ENCODE measurements around the gene SMPD4. TPM values are rescaled to one million over a fixed set of nuclear protein-coding genes. Genes with fewer than 3 reads are reported as not detected.
"Not testable (repeated sequence)": the region's sequence is repeated elsewhere in the genome, so short reads cannot be mapped to it uniquely, and the experiment has no call there.

SMPD4 gene
- total RNA-seq, 1 experiment from 2014 or later, result 24.9 TPM

GRCh38 chr2:130181880-130182682 lies 679 bp upstream of the SMPD4 start, which contains the start of gene MZT2B:
Gene MZT2B, plus strand, starts transcription at chr2:130182262. Its CDS starts 21 bp downstream, at chr2:130182283.
- Histone ChIP-seq H3K4me3 (peak within 1 kb of the TSS; percentile 63), H3K27ac (peak within 1 kb of the TSS; percentile 83), H3K36me3 (peaks cover 25% of the 10 kb centered on the region)
- DNase-seq (ENCODE audit: low read depth in 1 of 2, low spot score in 2 of 2), result peak; percentile 88 to 92
- H3K27me3 ChIP-seq (replicated peaks); H3K4me1 ChIP-seq (replicated peaks); H3K9me3 ChIP-seq (replicated peaks): not testable (repeated sequence)

- peak in 1 of 2 experiments; percentile 37 for DNase-seq (ENCODE audit: low read depth in 1 of 2, low spot score in 2 of 2)
- not testable (repeated sequence) for H3K27me3 ChIP-seq (replicated peaks); H3K9me3 ChIP-seq (replicated peaks); H3K4me1 ChIP-seq (replicated peaks)
- Histone ChIP-seq H3K36me3 (peaks cover 25% of the 10 kb centered on the region), H3K4me3 (peak overlapping the region; percentile 63), H3K27ac (peak overlapping the region; percentile 83)
Measured at GRCh38 chr2:130180404-130181324, 738 bp downstream of the SMPD4 start.

- not testable (repeated sequence) for H3K9me3 ChIP-seq (replicated peaks); H3K27ac ChIP-seq; H3K4me1 ChIP-seq (replicated peaks); H3K27me3 ChIP-seq (replicated peaks); DNase-seq (ENCODE audit: low read depth in 1 of 2, low spot score in 2 of 2); H3K4me3 ChIP-seq
- H3K36me3 ChIP-seq, result peaks cover 21% of the 10 kb centered on the region
Measured at GRCh38 chr2:130174866-130175265, 6.5 kb downstream of the SMPD4 start.

GRCh38 chr2:130169896-130170295 lies 11.5 kb downstream of the SMPD4 start:
- no peak for DNase-seq (ENCODE audit: low read depth in 1 of 2, low spot score in 2 of 2)

GRCh38 chr2:130169163-130169562 lies 12.2 kb downstream of the SMPD4 start:
- not testable (repeated sequence) for DNase-seq (ENCODE audit: low read depth in 1 of 2, low spot score in 2 of 2); H3K27ac ChIP-seq; H3K27me3 ChIP-seq (replicated peaks); H3K4me1 ChIP-seq (replicated peaks); H3K9me3 ChIP-seq (replicated peaks); H3K4me3 ChIP-seq
- peaks cover 26% of the 10 kb centered on the region for H3K36me3 ChIP-seq

More at GRCh38 chr2:130169896-130170295, 11.5 kb downstream of the SMPD4 start:
- Histone ChIP-seq H3K4me1 (replicated peaks) (no peaks in the 10 kb centered on the region), H3K36me3 (peaks cover 33% of the 10 kb centered on the region), H3K9me3 (replicated peaks) (no peaks in the 10 kb centered on the region), H3K4me3 (no peak overlapping the region), H3K27me3 (replicated peaks) (no peaks in the 10 kb centered on the region), H3K27ac (no peak overlapping the region)

- H3K27me3 ChIP-seq (replicated peaks); H3K9me3 ChIP-seq (replicated peaks); DNase-seq (ENCODE audit: low read depth in 1 of 2, low spot score in 2 of 2); H3K27ac ChIP-seq; H3K4me1 ChIP-seq (replicated peaks); H3K4me3 ChIP-seq: not testable (repeated sequence)
- peaks cover 32% of the 10 kb centered on the region for H3K36me3 ChIP-seq
Measured at GRCh38 chr2:130166611-130167010, 14.8 kb downstream of the SMPD4 start.

- Histone ChIP-seq H3K4me1 (replicated peaks) (no peaks in the 10 kb centered on the region), H3K36me3 (peaks cover 27% of the 10 kb centered on the region), H3K27ac (no peak overlapping the region), H3K9me3 (replicated peaks) (no peaks in the 10 kb centered on the region), H3K27me3 (replicated peaks) (no peaks in the 10 kb centered on the region), H3K4me3 (no peak overlapping the region)
- no peak for DNase-seq (ENCODE audit: low read depth in 1 of 2, low spot score in 2 of 2)
Measured at GRCh38 chr2:130165293-130166016, 15.9 kb downstream of the SMPD4 start.

GRCh38 chr2:130162968-130163367 lies 18.4 kb downstream of the SMPD4 start:
- H3K27me3 ChIP-seq (replicated peaks), result no peaks in the 10 kb centered on the region
- H3K27ac ChIP-seq, result no peak overlapping the region
- H3K4me1 ChIP-seq (replicated peaks), result no peaks in the 10 kb centered on the region
- H3K9me3 ChIP-seq (replicated peaks), result no peaks in the 10 kb centered on the region
- peaks cover 27% of the 10 kb centered on the region for H3K36me3 ChIP-seq
- no peak overlapping the region for H3K4me3 ChIP-seq
- no peak for DNase-seq (ENCODE audit: low read depth in 1 of 2, low spot score in 2 of 2)

GRCh38 chr2:130162486-130162885 lies 18.9 kb downstream of the SMPD4 start:
- not testable (repeated sequence) for H3K4me3 ChIP-seq; H3K27me3 ChIP-seq (replicated peaks); H3K9me3 ChIP-seq (replicated peaks); H3K27ac ChIP-seq; DNase-seq (ENCODE audit: low read depth in 1 of 2, low spot score in 2 of 2); H3K4me1 ChIP-seq (replicated peaks)
- peaks cover 22% of the 10 kb centered on the region for H3K36me3 ChIP-seq

GRCh38 chr2:130160838-130161705 lies 20.3 kb downstream of the SMPD4 start:
- not testable (repeated sequence) for H3K4me1 ChIP-seq (replicated peaks); DNase-seq (ENCODE audit: low read depth in 1 of 2, low spot score in 2 of 2); H3K27me3 ChIP-seq (replicated peaks); H3K4me3 ChIP-seq; H3K9me3 ChIP-seq (replicated peaks); H3K27ac ChIP-seq
- H3K36me3 ChIP-seq, result peaks cover 20% of the 10 kb centered on the region

- H3K27ac ChIP-seq, result no peak overlapping the region
- H3K4me1 ChIP-seq (replicated peaks), result no peaks in the 10 kb centered on the region
- DNase-seq (ENCODE audit: low read depth in 1 of 2, low spot score in 2 of 2), result no peak
- H3K9me3 ChIP-seq (replicated peaks), result no peaks in the 10 kb centered on the region
- H3K4me3 ChIP-seq, result no peak overlapping the region
- peaks cover 20% of the 10 kb centered on the region for H3K36me3 ChIP-seq
- H3K27me3 ChIP-seq (replicated peaks), result no peaks in the 10 kb centered on the region
Measured at GRCh38 chr2:130160131-130160530, 21.3 kb downstream of the SMPD4 start.

GRCh38 chr2:130159376-130159775 lies 22.0 kb downstream of the SMPD4 start:
- H3K4me1 ChIP-seq (replicated peaks); H3K9me3 ChIP-seq (replicated peaks); H3K27me3 ChIP-seq (replicated peaks); H3K27ac ChIP-seq; H3K4me3 ChIP-seq; DNase-seq (ENCODE audit: low read depth in 1 of 2, low spot score in 2 of 2): not testable (repeated sequence)
- H3K36me3 ChIP-seq, result peaks cover 24% of the 10 kb centered on the region

GRCh38 chr2:130158631-130159030 lies 22.8 kb downstream of the SMPD4 start:
- no peaks in the 10 kb centered on the region for H3K9me3 ChIP-seq (replicated peaks)

More at GRCh38 chr2:130158631-130159030, 22.8 kb downstream of the SMPD4 start:
- H3K27me3 ChIP-seq (replicated peaks), result no peaks in the 10 kb centered on the region
- peaks cover 24% of the 10 kb centered on the region for H3K36me3 ChIP-seq
- no peak for DNase-seq (ENCODE audit: low read depth in 1 of 2, low spot score in 2 of 2)
- H3K4me3 ChIP-seq, result no peak overlapping the region
- no peaks in the 10 kb centered on the region for H3K4me1 ChIP-seq (replicated peaks)
- H3K27ac ChIP-seq, result no peak overlapping the region

Measured in SJSA1 (cell line).